HepG2 (cell line): Measurements from ENCODE around the gene ZFP90. TPM values are rescaled to one million over a fixed set of nuclear protein-coding genes. Genes with fewer than 3 reads are reported as not detected.

Source experiments
- ADNP ChIP-seq: sonication (generic); formaldehyde crosslinking; IDR thresholded peaks from 2 replicates; pipeline ENCODE4 v1.4.0; 2020; ENCODE audit warnings: missing genetic modification reagents
- CHCHD3 ChIP-seq: sonication (generic); formaldehyde crosslinking; IDR thresholded peaks from 2 replicates; pipeline ENCODE4 v1.8.0; 2022; ENCODE audit warnings: mild to moderate bottlenecking, missing genetic modification reagents, moderate library complexity
- FOSL1 ChIP-seq: sonication (generic); formaldehyde crosslinking; IDR thresholded peaks from 2 replicates; pipeline ENCODE4 v1.9.0; 2021; ENCODE audit warnings: missing genetic modification reagents, borderline replicate concordance
- FOXA1 ChIP-seq, 2 experiments: fragments of 450-650 bp in 1 of 2; sonication (generic) in 1 of 2; formaldehyde crosslinking in 1 of 2; IDR thresholded peaks; 2 replicates each; pipeline versions ENCODE4 v1.4.0 to v1.6.1; 2016 to 2020; ENCODE audit warnings: missing genetic modification reagents in 1 of 2
- GLI4 ChIP-seq: sonication (generic); formaldehyde crosslinking; IDR thresholded peaks from 2 replicates; pipeline ENCODE4 v1.5.1; 2020; ENCODE audit warnings: missing genetic modification reagents, mild to moderate bottlenecking, moderate library complexity, borderline replicate concordance
- KDM5A ChIP-seq: fragments of 200-600 bp; sonication (generic); IDR thresholded peaks from 2 replicates; pipeline ENCODE4 v1.7.0; 2018; ENCODE audit warnings: antibody characterized with exemption, mild to moderate bottlenecking, low read length, borderline replicate concordance
- KDM6A ChIP-seq: IDR thresholded peaks from 2 replicates; pipeline ENCODE4 v1.6.1; 2016; ENCODE audit warnings: low read depth
- KMT2A ChIP-seq: sonication (generic); formaldehyde crosslinking; IDR thresholded peaks from 2 replicates; pipeline ENCODE4 v1.4.0; 2020; ENCODE audit warnings: missing genetic modification reagents
- MED8 ChIP-seq: sonication (generic); formaldehyde crosslinking; IDR thresholded peaks from 2 replicates; pipeline ENCODE4 v1.8.1; 2023; ENCODE audit warnings: mild to moderate bottlenecking, missing genetic modification reagents; ENCODE audit not compliant: insufficient replicate concordance
- NFYC ChIP-seq: IDR thresholded peaks from 2 replicates; pipeline ENCODE4 v1.6.1; 2016; ENCODE audit warnings: missing genetic modification reagents, missing compliant biosample characterization
- POLR2G ChIP-seq: fragments of 200-400 bp; formaldehyde crosslinking; IDR thresholded peaks from 2 replicates; pipeline ENCODE4 v1.6.1; 2018; ENCODE audit warnings: mild to moderate bottlenecking, low read depth, low read length, moderate library complexity
- RBFOX2 ChIP-seq: fragments of 200-400 bp; formaldehyde crosslinking; IDR thresholded peaks from 2 replicates; pipeline ENCODE4 v1.6.1; 2017; ENCODE audit warnings: low read depth, mild to moderate bottlenecking, low read length
- SMARCC2 ChIP-seq: fragments of 450-650 bp; IDR thresholded peaks from 2 replicates; pipeline ENCODE4 v1.6.1; 2017; ENCODE audit warnings: antibody characterized with exemption, mild to moderate bottlenecking
- SMARCE1 ChIP-seq: fragments of 450-650 bp; IDR thresholded peaks from 2 replicates; pipeline ENCODE4 v1.6.1; 2017; ENCODE audit warnings: borderline replicate concordance
- SNAI1 ChIP-seq: sonication (generic); formaldehyde crosslinking; IDR thresholded peaks from 2 replicates; pipeline ENCODE4 v1.5.0; 2020; ENCODE audit warnings: mild to moderate bottlenecking, missing genetic modification reagents, borderline replicate concordance
- SUZ12 ChIP-seq: fragments of 150-350 bp; IDR thresholded peaks from 2 replicates; pipeline ENCODE4 v1.6.1; 2014; ENCODE audit warnings: low read depth, low read length
- TCF12 ChIP-seq, 2 experiments: fragments of 450-650 bp in 1 of 2; sonication (generic) in 1 of 2; formaldehyde crosslinking in 1 of 2; IDR thresholded peaks; 2 replicates each; pipeline versions ENCODE4 v1.6.1 to v1.8.0; 2017 to 2022; ENCODE audit warnings: antibody characterized with exemption in 1 of 2, mild to moderate bottlenecking in 1 of 2, missing genetic modification reagents in 1 of 2, moderate library complexity in 1 of 2
- U2AF1 ChIP-seq: fragments of 200-400 bp; formaldehyde crosslinking; optimal IDR thresholded peaks from 2 replicates; pipeline ENCODE3; 2017; ENCODE audit warnings: mild to moderate bottlenecking, low read depth, low read length
- ZFP82 ChIP-seq: sonication (generic); formaldehyde crosslinking; IDR thresholded peaks from 2 replicates; pipeline ENCODE4 v1.5.1; 2020; ENCODE audit warnings: mild to moderate bottlenecking, missing genetic modification reagents, borderline replicate concordance
- ZKSCAN1 ChIP-seq: fragments of 150-350 bp; IDR thresholded peaks from 2 replicates; pipeline ENCODE4 v1.6.1; 2014; ENCODE audit warnings: low read length
- ZNF292 ChIP-seq: sonication (generic); formaldehyde crosslinking; IDR thresholded peaks from 2 replicates; pipeline ENCODE4 v1.8.1; 2022; ENCODE audit warnings: mild to moderate bottlenecking, low read depth, missing genetic modification reagents, borderline replicate concordance
- ZNF430 ChIP-seq: sonication (generic); formaldehyde crosslinking; IDR thresholded peaks from 2 replicates; pipeline ENCODE4 v1.9.0; 2021; ENCODE audit warnings: mild to moderate bottlenecking, missing genetic modification reagents
- ZNF513 ChIP-seq: sonication (generic); formaldehyde crosslinking; conservative IDR thresholded peaks from 2 replicates; pipeline ENCODE4 v1.5.0; 2020; ENCODE audit warnings: missing genetic modification reagents
- ZNF691 ChIP-seq: sonication (generic); formaldehyde crosslinking; IDR thresholded peaks from 2 replicates; pipeline ENCODE4 v1.4.0; 2020; ENCODE audit warnings: missing genetic modification reagents, low read depth, mild to moderate bottlenecking, borderline replicate concordance
- ZNF878 ChIP-seq: sonication (generic); formaldehyde crosslinking; IDR thresholded peaks from 2 replicates; pipeline ENCODE4 v1.8.1; 2023; ENCODE audit warnings: mild to moderate bottlenecking, missing genetic modification reagents, moderate library complexity
- polyA plus RNA-seq, 8 experiments: library from polyadenylated mRNA; depleted of rRNA in 3 of 8; stranded (reverse) in 7 of 8; unstranded in 1 of 8; fragments of >200 nt; fragmentation: Illumina TruSeq in 4 of 8; extraction: Trizol in 4 of 8; gene quantifications; 2 replicates each; pipeline versions ENCODE4 v1.2.1 to v1.2.3, GENCODE V29; 2011 to 2016; ENCODE audit warnings: low read depth in 4 of 8, missing spikeins in 1 of 8, mixed read lengths in 1 of 8; ENCODE audit not compliant: insufficient read depth in 1 of 8
- total RNA-seq, 5 experiments: library from RNA; depleted of rRNA; stranded (reverse); fragments of >200 nt; fragmentation: Illumina TruSeq; extraction: Trizol; gene quantifications; 2 replicates each; pipeline ENCODE4 v1.2.3, GENCODE V29; 2016; ENCODE audit warnings: low read depth in 1 of 5
- TF ChIP-seq, protein P1 (sequence below): IDR thresholded peaks from 2 replicates; pipeline ENCODE4 v1.6.1; 2016; ENCODE audit warnings: mild to moderate bottlenecking, missing biosample characterization, missing genetic modification reagents
- TF ChIP-seq, protein P2 (sequence below): sonication (generic); formaldehyde crosslinking; IDR thresholded peaks from 2 replicates; pipeline ENCODE4 v1.4.0; 2020; ENCODE audit warnings: missing genetic modification reagents, borderline replicate concordance

Gene ZFP90
- total and polyA plus RNA-seq, 2 of the 13 experiments (the other 11 are each of a cell fraction or from before 2014, with no cell fraction given): 17.6 to 18.9 TPM

- TF ChIP-seq U2AF1: no peak
- TF ChIP-seq TCF12 (IDR thresholded peaks at IDR 0.05): no peak
- 0 out of 2 replicates have a peak, but pooled peaks have one; percentile 14 for TF ChIP-seq TCF12 (CRISPR knock-in tag; IDR thresholded peaks at IDR 0.05)
- TF ChIP-seq ZNF292 (CRISPR knock-in tag): peak; percentile 60
- peak; percentile 97 for TF ChIP-seq RBFOX2
- TF ChIP-seq SMARCC2: no peak
- no peak for TF ChIP-seq SMARCE1
- TF ChIP-seq ZFP82 (CRISPR knock-in tag): no peak
- no peak for TF ChIP-seq MED8
- TF ChIP-seq KDM5A: 0 out of 2 replicates have a peak, but pooled peaks have one; percentile 60
- TF ChIP-seq SUZ12: peak; percentile 74
- no peak; the same call in 1 of the 2 replicates for TF ChIP-seq KMT2A (CRISPR knock-in tag)
- TF ChIP-seq ZKSCAN1: no peak
- TF ChIP-seq ZNF513 (CRISPR knock-in tag): no peak
- TF ChIP-seq CHCHD3 (CRISPR knock-in tag): no peak
- no peak for TF ChIP-seq ZNF878
- no peak for TF ChIP-seq ZNF691 (CRISPR knock-in tag)
- peak; percentile 97 for TF ChIP-seq GLI4 (CRISPR knock-in tag)
- no peak for TF ChIP-seq ZNF430 (CRISPR knock-in tag)
- TF ChIP-seq NFYC: 0 out of 2 replicates have a peak, but pooled peaks have one; percentile 24
- TF ChIP-seq, protein P1, sequence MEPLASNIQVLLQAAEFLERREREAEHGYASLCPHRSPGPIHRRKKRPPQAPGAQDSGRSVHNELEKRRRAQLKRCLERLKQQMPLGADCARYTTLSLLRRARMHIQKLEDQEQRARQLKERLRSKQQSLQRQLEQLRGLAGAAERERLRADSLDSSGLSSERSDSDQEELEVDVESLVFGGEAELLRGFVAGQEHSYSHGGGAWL (CRISPR knock-in tag): peak; percentile 43
- TF ChIP-seq, protein P2, sequence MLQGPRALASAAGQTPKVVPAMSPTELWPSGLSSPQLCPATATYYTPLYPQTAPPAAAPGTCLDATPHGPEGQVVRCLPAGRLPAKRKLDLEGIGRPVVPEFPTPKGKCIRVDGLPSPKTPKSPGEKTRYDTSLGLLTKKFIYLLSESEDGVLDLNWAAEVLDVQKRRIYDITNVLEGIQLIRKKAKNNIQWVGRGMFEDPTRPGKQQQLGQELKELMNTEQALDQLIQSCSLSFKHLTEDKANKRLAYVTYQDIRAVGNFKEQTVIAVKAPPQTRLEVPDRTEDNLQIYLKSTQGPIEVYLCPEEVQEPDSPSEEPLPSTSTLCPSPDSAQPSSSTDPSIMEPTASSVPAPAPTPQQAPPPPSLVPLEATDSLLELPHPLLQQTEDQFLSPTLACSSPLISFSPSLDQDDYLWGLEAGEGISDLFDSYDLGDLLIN: peak; percentile 79; the same call in 1 of the 2 replicates
- no peak for TF ChIP-seq KDM6A (CRISPR knock-in tag)
- TF ChIP-seq FOXA1 (IDR thresholded peaks at IDR 0.05): no peak
- peak; percentile 72 for TF ChIP-seq FOXA1 (CRISPR knock-in tag; IDR thresholded peaks at IDR 0.05)
- no peak for TF ChIP-seq SNAI1 (CRISPR knock-in tag)
- no peak for TF ChIP-seq FOSL1 (CRISPR knock-in tag)
- TF ChIP-seq POLR2G: peak; percentile 89
- TF ChIP-seq ADNP (CRISPR knock-in tag): no peak
These were observed at the start of gene ZFP90 (continued) for GRCh38 chr16:68538880-68539701.
